OCI-LY3 (cell line): ENCODE results near the gene FRMD4B.

Source experiments
- H2AFZ ChIP-seq: fragments of 200-600, 300-600 bp; shearing (Covaris generic); 2 replicates; pipeline ENCODE4 v1.6.0; 2014; ENCODE audit warnings: antibody characterized with exemption, low read depth, low read length
- H3K27ac ChIP-seq: fragments of 200-600, 300-600 bp; sonication (generic); 2 replicates; pipeline ENCODE4 v1.5.1; 2014; ENCODE audit warnings: mild to moderate bottlenecking, low read length, moderate library complexity, mixed read lengths
- H3K27me3 ChIP-seq: fragments of 200-600, 300-600 bp; sonication (generic); 2 replicates; pipeline ENCODE4 v1.6.1; 2014; ENCODE audit warnings: low read depth, low read length, mixed read lengths
- H3K36me3 ChIP-seq: fragments of 200-600, 300-600 bp; sonication (generic); replicated peaks from 2 replicates; pipeline ENCODE3; 2014; ENCODE audit warnings: low read depth, low read length, mixed read lengths
- H3K4me1 ChIP-seq: fragments of 300-600, 200-600 bp; sonication (generic); 2 replicates; pipeline ENCODE4 v1.6.1; 2014; ENCODE audit warnings: low read length, mixed read lengths
- H3K4me2 ChIP-seq: fragments of 200-600, 300-600 bp; sonication (generic); 2 replicates; pipeline ENCODE4 v1.6.1; 2014; ENCODE audit warnings: low read length, mixed read lengths
- H3K4me3 ChIP-seq: fragments of 300-600, 200-600 bp; sonication (generic); 2 replicates; pipeline ENCODE4 v1.5.1; 2014; ENCODE audit warnings: antibody characterized with exemption, mild to moderate bottlenecking, low read length, moderate library complexity
- H3K79me2 ChIP-seq: fragments of 300-600, 200-600 bp; shearing (Covaris generic); 2 replicates; pipeline ENCODE4 v1.6.1; 2014; ENCODE audit warnings: mild to moderate bottlenecking, low read length, mixed read lengths
- H3K9ac ChIP-seq: fragments of 300-600, 200-600 bp; shearing (Covaris generic); 2 replicates; pipeline ENCODE4 v1.6.0; 2014; ENCODE audit warnings: mild to moderate bottlenecking, low read length, moderate library complexity
- H3K9me3 ChIP-seq: fragments of 200-600, 300-600 bp; shearing (Covaris generic); 2 replicates; pipeline ENCODE4 v1.6.1; 2014; ENCODE audit warnings: low read length, mixed read lengths; ENCODE audit not compliant: insufficient read depth
- H4K20me1 ChIP-seq: fragments of 200-600, 300-600 bp; sonication (generic); 2 replicates; pipeline ENCODE4 v1.6.1; 2016; ENCODE audit warnings: low read length, mixed read lengths; ENCODE audit not compliant: insufficient read depth
- EZH2phosphoT487 ChIP-seq: fragments of 200-600 bp; shearing (Covaris generic); IDR thresholded peaks from 2 replicates; pipeline ENCODE4 v1.6.1; 2018; ENCODE audit warnings: antibody characterized with exemption, mixed run types, low read depth
- TF ChIP-seq, protein P1 (sequence below): fragments of 200-600, 300-600 bp; sonication (generic); IDR thresholded peaks from 2 replicates; pipeline ENCODE4 v1.5.1; 2014; ENCODE audit warnings: antibody characterized with exemption, low read length, low read depth

The FRMD4B gene

DNA sequence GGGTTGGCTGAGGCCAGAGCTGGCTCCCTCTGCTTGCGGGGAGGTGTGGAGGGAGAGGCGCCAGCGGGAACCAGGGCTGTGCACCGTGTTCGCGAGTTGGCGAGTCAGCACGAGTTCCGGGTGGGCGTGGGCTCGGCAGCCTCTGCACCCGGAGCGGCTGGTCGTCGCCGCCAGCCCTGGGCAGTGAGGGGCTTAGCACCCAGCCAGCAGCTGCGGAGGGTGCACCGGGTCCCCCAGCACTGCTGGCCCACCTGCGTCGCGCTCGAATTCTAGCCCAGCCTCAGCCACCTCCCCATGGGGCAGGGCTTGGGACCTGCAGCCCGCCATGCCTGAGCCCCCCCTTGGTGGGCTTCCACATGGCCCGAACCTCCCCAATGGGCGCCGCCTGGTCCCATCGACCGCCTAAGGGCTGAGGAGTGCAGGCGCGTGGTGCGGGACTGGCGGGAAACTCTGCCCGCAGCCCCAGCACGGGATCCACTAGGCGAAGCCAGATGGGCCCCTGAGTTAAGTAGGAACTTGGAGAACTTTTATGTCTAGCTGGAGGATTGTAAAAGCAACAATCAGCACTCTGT is 125.6 kb downstream of the FRMD4B start:
- H3K79me2 ChIP-seq: no peaks in the 10 kb centered on the region
- H3K4me2 ChIP-seq: no peak overlapping the region
- peaks cover 6% of the 10 kb centered on the region; the same call in 1 of the 2 replicates for H3K27me3 ChIP-seq
- no peak overlapping the region for H3K27ac ChIP-seq
- no peak overlapping the region for H3K4me3 ChIP-seq
- no peaks in the 10 kb centered on the region for H3K9me3 ChIP-seq
- no peaks in the 10 kb centered on the region for H3K36me3 ChIP-seq
- no peak overlapping the region for H2AFZ ChIP-seq
- no peak for TF ChIP-seq EZH2phosphoT487
- TF ChIP-seq, protein P1, sequence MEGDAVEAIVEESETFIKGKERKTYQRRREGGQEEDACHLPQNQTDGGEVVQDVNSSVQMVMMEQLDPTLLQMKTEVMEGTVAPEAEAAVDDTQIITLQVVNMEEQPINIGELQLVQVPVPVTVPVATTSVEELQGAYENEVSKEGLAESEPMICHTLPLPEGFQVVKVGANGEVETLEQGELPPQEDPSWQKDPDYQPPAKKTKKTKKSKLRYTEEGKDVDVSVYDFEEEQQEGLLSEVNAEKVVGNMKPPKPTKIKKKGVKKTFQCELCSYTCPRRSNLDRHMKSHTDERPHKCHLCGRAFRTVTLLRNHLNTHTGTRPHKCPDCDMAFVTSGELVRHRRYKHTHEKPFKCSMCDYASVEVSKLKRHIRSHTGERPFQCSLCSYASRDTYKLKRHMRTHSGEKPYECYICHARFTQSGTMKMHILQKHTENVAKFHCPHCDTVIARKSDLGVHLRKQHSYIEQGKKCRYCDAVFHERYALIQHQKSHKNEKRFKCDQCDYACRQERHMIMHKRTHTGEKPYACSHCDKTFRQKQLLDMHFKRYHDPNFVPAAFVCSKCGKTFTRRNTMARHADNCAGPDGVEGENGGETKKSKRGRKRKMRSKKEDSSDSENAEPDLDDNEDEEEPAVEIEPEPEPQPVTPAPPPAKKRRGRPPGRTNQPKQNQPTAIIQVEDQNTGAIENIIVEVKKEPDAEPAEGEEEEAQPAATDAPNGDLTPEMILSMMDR: no peak
- no peak overlapping the region for H3K9ac ChIP-seq
- H3K4me1 ChIP-seq: no peaks in the 10 kb centered on the region
- no peaks in the 10 kb centered on the region for H4K20me1 ChIP-seq

DNA sequence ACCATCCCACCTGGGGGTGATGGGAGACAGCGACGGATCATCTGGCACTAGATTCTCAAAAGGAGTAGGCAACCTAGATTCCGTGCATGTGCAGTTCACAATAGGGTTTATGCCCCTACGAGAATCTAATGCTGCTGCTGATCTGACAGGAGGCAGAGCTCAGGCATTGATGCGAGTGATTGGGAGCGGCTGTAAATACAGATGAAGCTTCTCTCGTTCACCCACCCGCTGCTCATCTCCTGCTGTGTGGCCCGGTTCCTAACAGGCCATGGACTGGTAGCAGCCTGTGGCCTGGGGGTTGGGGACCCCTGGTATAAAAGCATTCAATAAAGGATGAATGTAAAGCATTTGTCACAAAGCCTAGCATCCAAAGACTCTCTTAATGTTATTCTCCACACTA is 126.8 kb downstream of the FRMD4B start:
- no peak overlapping the region for H3K4me3 ChIP-seq
- no peak for TF ChIP-seq EZH2phosphoT487
- TF ChIP-seq, protein P1: no peak
- H4K20me1 ChIP-seq: no peaks in the 10 kb centered on the region
- H3K4me1 ChIP-seq: no peaks in the 10 kb centered on the region
- no peak overlapping the region for H3K9ac ChIP-seq
- H3K79me2 ChIP-seq: no peaks in the 10 kb centered on the region
- H3K9me3 ChIP-seq: no peaks in the 10 kb centered on the region
- H3K27ac ChIP-seq: no peak overlapping the region
- H3K27me3 ChIP-seq: peaks cover 13% of the 10 kb centered on the region; the same call in 1 of the 2 replicates
- H2AFZ ChIP-seq: no peak overlapping the region
- H3K4me2 ChIP-seq: no peak overlapping the region
- no peaks in the 10 kb centered on the region for H3K36me3 ChIP-seq

DNA sequence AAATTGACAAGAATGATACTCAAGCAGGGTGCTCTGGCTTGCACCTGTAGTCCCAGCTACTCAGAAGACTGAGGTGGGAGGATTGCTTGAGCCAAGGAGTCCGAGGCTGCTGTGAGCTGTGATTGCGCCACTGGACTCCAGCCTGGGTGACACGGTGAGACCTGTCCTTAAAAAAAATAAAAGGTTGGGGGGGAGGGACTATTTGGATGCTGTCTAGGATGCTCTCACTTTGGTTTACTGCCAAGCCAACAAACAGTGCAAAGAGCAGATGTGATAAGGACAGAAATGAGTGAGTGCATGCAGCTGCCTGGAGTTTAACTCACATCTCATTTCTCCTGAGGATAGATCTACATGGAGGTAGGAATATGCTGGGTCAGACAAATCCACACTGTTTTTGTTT is 130.0 kb downstream of the FRMD4B start:
- H3K4me3 ChIP-seq: no peak overlapping the region
- no peak for TF ChIP-seq EZH2phosphoT487
- TF ChIP-seq, protein P1: no peak

DNA sequence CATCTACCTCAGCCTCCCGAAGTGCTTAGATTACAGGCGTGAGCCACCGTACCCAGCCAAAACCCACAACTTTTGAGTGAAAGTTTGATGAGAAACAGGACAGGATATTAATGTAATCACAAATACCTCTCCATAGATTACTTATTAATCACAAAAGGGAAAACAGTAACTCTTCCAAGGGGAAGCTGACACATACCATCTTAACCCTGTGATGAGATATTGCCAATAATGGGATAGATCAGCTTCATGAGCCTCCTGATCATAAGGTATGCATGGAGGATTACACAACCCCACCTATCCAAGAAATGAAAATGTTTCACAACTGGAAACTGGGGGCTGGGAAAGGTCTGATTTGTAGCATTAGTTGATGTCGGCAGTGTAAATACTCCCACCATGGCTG is 131.5 kb downstream of the FRMD4B start:
- TF ChIP-seq EZH2phosphoT487: no peak
- TF ChIP-seq, protein P1: no peak
- H3K4me1 ChIP-seq: no peaks in the 10 kb centered on the region
- no peak overlapping the region for H3K9ac ChIP-seq
- no peak overlapping the region for H2AFZ ChIP-seq
- H3K36me3 ChIP-seq: no peaks in the 10 kb centered on the region
- H3K27me3 ChIP-seq: peaks cover 18% of the 10 kb centered on the region
- no peaks in the 10 kb centered on the region for H3K9me3 ChIP-seq
- no peaks in the 10 kb centered on the region for H4K20me1 ChIP-seq
- H3K4me3 ChIP-seq: no peak overlapping the region
- H3K79me2 ChIP-seq: no peaks in the 10 kb centered on the region
- H3K27ac ChIP-seq: no peak overlapping the region
- H3K4me2 ChIP-seq: no peak overlapping the region

More for the DNA sequence above, 130.0 kb downstream of the FRMD4B start:
- no peaks in the 10 kb centered on the region for H3K4me1 ChIP-seq
- H3K36me3 ChIP-seq: no peaks in the 10 kb centered on the region
- H4K20me1 ChIP-seq: no peaks in the 10 kb centered on the region
- H3K79me2 ChIP-seq: no peaks in the 10 kb centered on the region
- H3K4me2 ChIP-seq: no peak overlapping the region
- H3K9ac ChIP-seq: no peak overlapping the region
- no peak overlapping the region for H3K27ac ChIP-seq
- no peaks in the 10 kb centered on the region for H3K9me3 ChIP-seq
- H3K27me3 ChIP-seq: peaks cover 18% of the 10 kb centered on the region
- H2AFZ ChIP-seq: no peak overlapping the region
